Type B pancreatic cell (in vitro differentiated cells): ENCODE results near the gene KCNJ2. TPM values are rescaled to one million over a fixed set of nuclear protein-coding genes. Genes with fewer than 3 reads are reported as not detected.

Experiments
- DNase-seq: peaks from one replicate; pipeline ENCODE4 v3.0.0; 2021; ENCODE audit warnings: mixed read lengths; ENCODE audit not compliant: unreplicated experiment; ENCODE audit errors: extremely low spot score
- H3K27ac Mint-ChIP-seq: 2 replicates; pipeline ENCODE4 v1.8.0; 2021; ENCODE audit warnings: mild to moderate bottlenecking, mixed read lengths
- H3K27me3 Mint-ChIP-seq: 2 replicates; pipeline ENCODE4 v1.8.0; 2021; ENCODE audit warnings: mixed read lengths
- H3K36me3 Mint-ChIP-seq: 2 replicates; pipeline ENCODE4 v1.8.0; 2021; ENCODE audit warnings: mixed read lengths
- H3K4me1 Mint-ChIP-seq: one replicate; pipeline ENCODE4 v1.8.0; 2021; ENCODE audit warnings: mixed read lengths; ENCODE audit not compliant: unreplicated experiment
- H3K4me3 Mint-ChIP-seq: 2 replicates; pipeline ENCODE4 v1.8.0; 2021; ENCODE audit warnings: mild to moderate bottlenecking, mixed read lengths
- H3K9me3 Mint-ChIP-seq: 2 replicates; pipeline ENCODE4 v1.8.0; 2021; ENCODE audit warnings: mixed read lengths
- total RNA-seq: library from RNA; stranded (reverse); gene quantifications from 2 replicates; pipeline ENCODE4 v1.2.1, GENCODE V29; 2021; ENCODE audit warnings: low replicate concordance
- TF ChIP-seq, protein P1 (sequence below): fragments of 200-600 bp; sonication (generic); conservative IDR thresholded peaks from 2 replicates; pipeline ENCODE4 v1.5.0; 2021; ENCODE audit warnings: antibody characterized with exemption, mild to moderate bottlenecking

KCNJ2 gene
- total RNA-seq, 1 donor from 2014 or later = 7.5 TPM

DNA sequence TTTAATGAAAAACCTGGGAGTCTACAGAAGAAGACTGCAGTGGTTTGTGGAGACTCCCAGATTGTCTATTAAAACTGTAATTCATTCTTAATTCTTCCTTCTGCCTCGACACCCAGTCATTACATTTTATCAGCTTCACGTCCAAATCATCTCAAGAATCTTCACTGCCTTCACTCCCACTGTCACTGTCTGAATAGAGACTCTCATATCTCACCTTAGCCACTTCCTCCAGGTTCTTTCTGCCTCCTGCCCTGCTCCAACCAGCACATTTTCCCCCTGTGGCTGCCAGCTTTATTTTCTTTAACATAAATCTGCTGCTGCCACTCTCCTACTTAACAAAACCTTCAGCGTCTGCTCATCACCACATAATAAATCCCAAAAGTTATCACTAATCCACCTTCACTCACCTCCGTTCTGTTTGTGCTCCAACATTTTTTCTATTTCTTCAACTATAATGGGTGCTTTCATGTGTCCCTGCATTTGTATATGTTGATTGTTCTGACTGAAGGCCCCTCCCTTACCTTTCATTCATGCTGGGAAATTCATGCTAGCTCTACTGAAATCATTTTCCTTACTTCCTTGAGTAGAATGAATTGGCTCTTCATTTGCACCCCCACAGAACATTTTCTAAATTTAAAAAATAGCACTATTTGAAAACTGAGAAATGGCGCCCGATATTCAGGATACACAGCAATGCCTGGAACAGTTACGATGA lies 38.9 kb downstream of the KCNJ2 start:
- Mint-ChIP-seq H3K4me1 (peaks cover 8% of the 10 kb centered on the region), H3K4me3 (peak overlapping the region; percentile 9), H3K27me3 (no peaks in the 10 kb centered on the region), H3K36me3 (no peaks in the 10 kb centered on the region), H3K27ac (peak overlapping the region; percentile 13), H3K9me3 (peaks cover 5% of the 10 kb centered on the region)
- TF ChIP-seq, protein P1, sequence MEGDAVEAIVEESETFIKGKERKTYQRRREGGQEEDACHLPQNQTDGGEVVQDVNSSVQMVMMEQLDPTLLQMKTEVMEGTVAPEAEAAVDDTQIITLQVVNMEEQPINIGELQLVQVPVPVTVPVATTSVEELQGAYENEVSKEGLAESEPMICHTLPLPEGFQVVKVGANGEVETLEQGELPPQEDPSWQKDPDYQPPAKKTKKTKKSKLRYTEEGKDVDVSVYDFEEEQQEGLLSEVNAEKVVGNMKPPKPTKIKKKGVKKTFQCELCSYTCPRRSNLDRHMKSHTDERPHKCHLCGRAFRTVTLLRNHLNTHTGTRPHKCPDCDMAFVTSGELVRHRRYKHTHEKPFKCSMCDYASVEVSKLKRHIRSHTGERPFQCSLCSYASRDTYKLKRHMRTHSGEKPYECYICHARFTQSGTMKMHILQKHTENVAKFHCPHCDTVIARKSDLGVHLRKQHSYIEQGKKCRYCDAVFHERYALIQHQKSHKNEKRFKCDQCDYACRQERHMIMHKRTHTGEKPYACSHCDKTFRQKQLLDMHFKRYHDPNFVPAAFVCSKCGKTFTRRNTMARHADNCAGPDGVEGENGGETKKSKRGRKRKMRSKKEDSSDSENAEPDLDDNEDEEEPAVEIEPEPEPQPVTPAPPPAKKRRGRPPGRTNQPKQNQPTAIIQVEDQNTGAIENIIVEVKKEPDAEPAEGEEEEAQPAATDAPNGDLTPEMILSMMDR = no peak
- DNase-seq = no peak

DNA sequence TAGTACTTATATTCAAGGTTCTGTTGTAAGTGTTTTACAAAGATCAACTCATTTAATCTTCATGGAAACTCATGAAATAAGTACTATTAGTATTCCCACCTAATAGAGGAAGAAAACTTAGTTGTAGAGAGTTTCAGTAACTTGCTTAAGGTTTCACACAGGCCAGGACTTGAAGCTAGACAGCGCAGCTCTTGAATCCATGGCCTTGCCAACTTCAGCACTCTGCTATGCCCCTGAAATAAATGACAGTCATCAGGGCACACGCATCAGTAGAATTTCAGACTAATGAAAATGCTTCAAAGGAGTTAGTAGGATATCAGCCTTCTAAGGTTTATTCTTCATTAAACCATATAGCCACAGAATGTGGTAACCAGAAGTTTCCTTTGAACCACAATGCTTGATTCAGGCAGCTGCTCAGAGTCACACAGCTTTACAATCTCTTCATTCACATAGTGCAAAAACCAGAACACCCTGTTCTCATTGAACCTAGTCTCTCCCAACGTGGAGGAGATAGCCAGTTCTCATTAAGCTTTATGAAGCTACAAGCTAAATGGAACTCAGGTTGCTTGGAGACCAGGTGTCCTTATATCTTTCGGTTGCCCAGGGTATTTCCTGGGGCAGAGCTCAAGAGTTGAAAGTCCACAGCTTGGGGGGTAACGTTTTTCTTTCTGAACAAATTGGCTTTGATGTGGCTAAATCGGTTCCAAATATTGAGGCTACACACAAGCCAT lies 39.7 kb downstream of the KCNJ2 start:
- no peak for DNase-seq
- H3K36me3 Mint-ChIP-seq = no peaks in the 10 kb centered on the region
- no peaks in the 10 kb centered on the region for H3K27me3 Mint-ChIP-seq
- peaks cover 6% of the 10 kb centered on the region for H3K9me3 Mint-ChIP-seq
- no peak overlapping the region for H3K27ac Mint-ChIP-seq
- no peak overlapping the region for H3K4me3 Mint-ChIP-seq
- TF ChIP-seq, protein P1 = no peak
- H3K4me1 Mint-ChIP-seq = peaks cover 8% of the 10 kb centered on the region

DNA sequence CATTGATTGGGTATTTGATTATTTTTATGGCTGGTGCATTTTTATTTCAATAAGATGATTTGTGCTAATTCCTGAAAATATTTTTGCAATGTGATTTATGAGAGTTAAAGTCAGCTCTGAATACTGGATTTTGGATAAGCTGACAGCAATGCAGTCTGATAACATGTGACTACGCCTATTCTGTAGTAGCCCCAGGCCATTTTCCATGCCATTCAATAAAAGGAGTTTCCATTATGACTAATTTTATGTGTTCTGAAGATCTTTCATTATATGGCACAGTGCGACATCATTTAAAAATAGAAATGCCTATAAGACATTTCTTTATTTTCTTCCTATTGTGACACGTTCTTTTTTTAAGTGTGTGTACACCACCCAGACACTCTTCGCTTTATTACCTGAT lies 46.3 kb downstream of the KCNJ2 start:
- H3K27ac Mint-ChIP-seq = no peak overlapping the region
- H3K4me3 Mint-ChIP-seq = no peak overlapping the region
- H3K9me3 Mint-ChIP-seq = peaks cover 11% of the 10 kb centered on the region
- H3K27me3 Mint-ChIP-seq = no peaks in the 10 kb centered on the region
- TF ChIP-seq, protein P1 = no peak
- no peak for DNase-seq
- H3K4me1 Mint-ChIP-seq = peaks cover 5% of the 10 kb centered on the region
- H3K36me3 Mint-ChIP-seq = no peaks in the 10 kb centered on the region

DNA sequence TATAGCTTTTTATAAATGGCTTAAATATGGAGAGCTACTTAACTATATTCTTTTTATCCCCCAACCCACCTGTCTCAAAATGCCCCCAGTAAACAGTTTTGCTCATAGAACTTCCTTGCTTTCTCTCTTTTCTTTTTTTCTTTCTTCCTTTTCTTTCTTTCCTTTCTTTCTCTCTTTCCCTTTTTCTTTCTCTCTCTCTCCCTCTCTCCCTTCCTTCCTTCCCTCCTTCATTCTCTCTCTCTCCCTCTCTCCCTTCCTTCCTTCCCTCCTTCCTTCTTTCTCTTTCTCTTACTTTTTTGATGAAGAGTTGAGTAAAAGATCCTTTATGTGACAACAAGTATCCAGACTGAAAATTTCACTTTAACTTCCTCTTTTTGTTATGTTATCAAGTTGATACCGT lies 48.2 kb downstream of the KCNJ2 start:
- TF ChIP-seq, protein P1 = no peak

DNA sequence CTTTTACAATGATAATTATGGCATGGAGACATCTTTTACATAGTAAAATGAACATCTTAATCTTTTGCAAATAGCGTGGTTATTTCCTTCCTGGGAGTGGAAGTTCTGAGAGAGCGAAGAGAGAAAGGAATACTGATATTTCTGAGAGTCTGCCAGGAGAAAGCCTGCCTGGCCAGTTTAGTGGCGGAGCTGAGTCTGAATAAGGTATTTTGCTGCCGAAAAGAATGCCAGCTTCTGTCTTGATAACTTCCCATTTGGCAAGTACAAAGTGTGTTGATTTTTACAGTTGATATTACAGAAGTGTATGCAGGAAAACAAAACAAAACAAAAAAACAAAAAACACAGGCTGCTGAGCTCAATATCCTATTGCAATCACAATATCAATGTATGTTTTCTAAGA lies 55.9 kb downstream of the KCNJ2 start:
- TF ChIP-seq, protein P1 = no peak
- no peak for DNase-seq
- H3K27me3 Mint-ChIP-seq = peaks cover 3% of the 10 kb centered on the region
- no peak overlapping the region for H3K27ac Mint-ChIP-seq
- H3K36me3 Mint-ChIP-seq = no peaks in the 10 kb centered on the region
- H3K4me3 Mint-ChIP-seq = no peak overlapping the region
- H3K4me1 Mint-ChIP-seq = peaks cover 5% of the 10 kb centered on the region
- no peaks in the 10 kb centered on the region for H3K9me3 Mint-ChIP-seq

More for the DNA sequence above, 48.2 kb downstream of the KCNJ2 start:
- H3K4me3 Mint-ChIP-seq = no peak overlapping the region
- peaks cover 11% of the 10 kb centered on the region for H3K9me3 Mint-ChIP-seq
- no peak for DNase-seq
- H3K36me3 Mint-ChIP-seq = no peaks in the 10 kb centered on the region
- H3K27ac Mint-ChIP-seq = no peak overlapping the region
- no peaks in the 10 kb centered on the region for H3K27me3 Mint-ChIP-seq
- H3K4me1 Mint-ChIP-seq = peaks cover 5% of the 10 kb centered on the region

Other genes starting within 250 kb of the KCNJ2 start
- 6.2 and 13.5 TPM in 2 replicates for gene KCNJ16, start 94.3 kb upstream of the KCNJ2 start, total RNA-seq